Nephron (organoid): ENCODE data around the gene SPIRE1.
"Not testable (repeated sequence)": the region's sequence is repeated elsewhere in the genome, so short reads cannot be mapped to it uniquely, and the experiment has no call there.

Experiments used
- H3K27ac Mint-ChIP-seq, 3 experiments: 2 replicates each; pipeline ENCODE4 v1.8.0; 2020; ENCODE audit warnings: mixed read lengths in 3 of 3, mild to moderate bottlenecking in 2 of 3, moderate library complexity in 1 of 3
- H3K27me3 Mint-ChIP-seq: 2 replicates; pipeline ENCODE4 v1.8.0; 2021; ENCODE audit warnings: low read depth, mild to moderate bottlenecking, moderate library complexity, mixed read lengths
- H3K36me3 Mint-ChIP-seq: 2 replicates; pipeline ENCODE4 v1.8.0; 2020; ENCODE audit warnings: low read depth, mixed read lengths
- H3K4me1 Mint-ChIP-seq: 2 replicates; pipeline ENCODE4 v1.8.0; 2020; ENCODE audit warnings: mixed read lengths
- H3K4me3 Mint-ChIP-seq, 3 experiments: 2 replicates each; pipeline ENCODE4 v1.8.0; 2020; ENCODE audit warnings: mild to moderate bottlenecking in 3 of 3, mixed read lengths in 3 of 3, moderate library complexity in 2 of 3
- H3K9me3 Mint-ChIP-seq: 2 replicates; pipeline ENCODE4 v1.8.0; 2020; ENCODE audit warnings: mixed read lengths
- CTCF ChIP-seq, 3 experiments: fragments of 200-600 bp; sonication (generic); IDR thresholded peaks; one replicate each; pipeline ENCODE4 v1.5.0; 2021; ENCODE audit warnings: antibody characterized with exemption in 3 of 3; ENCODE audit not compliant: unreplicated experiment in 3 of 3

The SPIRE1 gene

DNA sequence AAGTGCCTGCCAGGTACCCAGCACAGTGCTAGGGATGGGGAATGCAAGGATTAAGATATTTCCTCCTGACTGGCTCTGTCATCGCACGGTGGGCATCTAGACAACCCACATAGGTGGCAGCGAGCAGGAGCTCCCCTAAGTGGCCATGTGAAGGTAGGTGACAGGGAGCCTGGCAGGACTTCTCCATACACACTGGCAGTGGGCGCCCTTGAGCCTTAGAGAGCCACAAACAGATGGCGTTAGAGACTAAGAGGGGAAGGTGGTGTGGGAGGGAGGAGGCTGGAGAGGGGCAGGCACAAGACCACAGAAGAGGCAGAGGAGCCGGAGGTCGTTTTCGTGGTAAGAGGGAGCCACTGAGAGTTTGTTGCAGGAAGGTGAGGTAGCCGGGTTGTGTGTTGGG is 235.0 kb downstream of the SPIRE1 start:
- Mint-ChIP-seq H3K4me3 (no peak overlapping the region), H3K4me1 (peaks cover 8% of the 10 kb centered on the region), H3K27ac (no peak overlapping the region), H3K27me3 (no peaks in the 10 kb centered on the region), H3K36me3 (peaks cover 4% of the 10 kb centered on the region), H3K9me3 (no peaks in the 10 kb centered on the region)
- TF ChIP-seq CTCF (IDR thresholded peaks at IDR 0.05; ENCODE audit: unreplicated experiment in 3 of 3), result no peak

DNA sequence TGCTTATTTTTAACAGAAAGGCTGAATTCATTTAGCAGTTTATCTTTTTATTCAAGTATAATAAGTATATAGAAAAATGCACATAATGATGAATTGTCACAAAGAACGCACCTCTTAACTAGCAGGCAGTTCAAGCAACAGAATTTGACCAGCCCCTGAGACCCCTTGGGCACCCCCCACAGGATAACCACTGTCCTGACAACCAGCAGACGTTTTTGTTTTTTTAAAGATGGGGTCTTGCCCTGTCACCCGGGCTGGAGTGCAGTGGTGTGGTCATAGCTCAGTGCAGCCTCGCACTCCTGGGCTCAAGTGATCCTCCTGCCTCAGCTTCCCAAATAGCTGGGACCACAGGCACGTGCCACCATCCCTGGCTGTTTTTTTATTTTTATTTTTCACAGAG is 236.2 kb downstream of the SPIRE1 start:
- Mint-ChIP-seq H3K4me3 (peak overlapping the region; percentile 87 to 90 (median 90)), H3K4me1 (peaks cover 14% of the 10 kb centered on the region), H3K36me3 (peaks cover 4% of the 10 kb centered on the region), H3K9me3 (no peaks in the 10 kb centered on the region), H3K27ac (peak overlapping the region in 2 of 3 experiments; percentile 95 to 96), H3K27me3 (no peaks in the 10 kb centered on the region)
- TF ChIP-seq CTCF (IDR thresholded peaks at IDR 0.05; ENCODE audit: unreplicated experiment in 3 of 3), result no peak

DNA sequence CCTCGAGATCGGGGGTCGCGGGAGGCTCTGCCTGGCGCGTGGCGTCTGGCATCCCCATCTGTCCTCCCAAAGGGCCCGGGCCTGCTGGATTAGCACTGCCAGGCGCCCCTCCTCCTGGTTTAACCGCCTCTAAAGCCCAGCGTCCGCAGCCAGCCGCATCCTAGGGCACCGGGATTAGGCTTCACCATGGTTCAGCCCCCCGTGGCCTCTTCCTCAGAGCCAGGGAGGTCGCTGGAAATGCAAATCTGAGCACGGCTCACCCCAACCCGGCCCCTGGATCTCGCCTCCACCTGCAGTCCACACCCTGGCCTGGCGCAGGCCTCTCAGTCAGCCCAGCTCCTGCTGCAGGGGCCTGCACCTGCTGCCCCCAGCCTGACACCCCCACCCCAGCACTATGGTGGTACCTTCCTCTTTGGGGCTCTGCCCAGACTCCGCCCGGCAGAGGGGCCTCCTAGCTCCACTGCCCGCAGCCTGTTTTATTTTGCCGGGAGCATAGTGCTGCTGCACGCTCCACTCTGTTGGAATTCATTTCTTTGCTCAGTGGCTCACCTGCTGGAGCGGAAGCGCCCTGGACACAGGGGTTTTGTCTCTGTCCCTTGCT is 237.0 kb downstream of the SPIRE1 start:
- peak overlapping the region; percentile 89 to 96 (median 95) for H3K27ac Mint-ChIP-seq
- peaks cover 4% of the 10 kb centered on the region for H3K36me3 Mint-ChIP-seq
- H3K27me3 Mint-ChIP-seq, result no peaks in the 10 kb centered on the region
- no peaks in the 10 kb centered on the region for H3K9me3 Mint-ChIP-seq
- H3K4me1 Mint-ChIP-seq, result peaks cover 17% of the 10 kb centered on the region
- no peak for TF ChIP-seq CTCF (IDR thresholded peaks at IDR 0.05; ENCODE audit: unreplicated experiment in 3 of 3)
- peak overlapping the region; percentile 87 to 90 (median 90) for H3K4me3 Mint-ChIP-seq

DNA sequence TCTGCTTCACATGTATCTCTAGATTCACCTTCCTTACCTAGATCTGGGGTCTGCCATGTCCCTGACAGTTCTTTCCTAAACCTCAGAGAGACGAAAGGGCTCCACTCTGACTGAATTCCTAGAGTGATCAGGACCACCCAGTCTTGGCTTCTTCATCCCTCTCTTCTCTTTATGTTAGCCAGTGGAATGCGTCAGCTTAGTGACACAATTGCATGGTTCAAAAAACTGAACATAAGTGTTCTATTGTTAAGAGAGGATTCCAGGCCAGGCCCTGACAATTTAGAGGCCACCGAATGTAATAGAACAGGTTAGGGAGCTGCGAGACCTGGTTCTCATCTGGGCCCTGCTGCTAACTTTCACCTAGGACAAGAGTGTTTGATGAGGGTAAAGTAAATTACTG is 240.2 kb downstream of the SPIRE1 start:
- Mint-ChIP-seq H3K36me3 (no peaks in the 10 kb centered on the region), H3K4me3 (peak overlapping the region in 2 of 3 experiments; percentile 8 to 83), H3K9me3 (no peaks in the 10 kb centered on the region), H3K27me3 (no peaks in the 10 kb centered on the region), H3K4me1 (peaks cover 23% of the 10 kb centered on the region), H3K27ac (peak overlapping the region; percentile 44 to 87 (median 68))
- no peak for TF ChIP-seq CTCF (IDR thresholded peaks at IDR 0.05; ENCODE audit: unreplicated experiment in 3 of 3)

- no peak for TF ChIP-seq CTCF (IDR thresholded peaks at IDR 0.05; ENCODE audit: unreplicated experiment in 3 of 3)
- Mint-ChIP-seq H3K27me3 (no peaks in the 10 kb centered on the region), H3K36me3 (no peaks in the 10 kb centered on the region), H3K4me3 (no peak overlapping the region), H3K27ac (peak overlapping the region; percentile 70 to 81 (median 79)), H3K9me3 (no peaks in the 10 kb centered on the region), H3K4me1 (peaks cover 20% of the 10 kb centered on the region)
These were observed 241.7 kb downstream of the SPIRE1 start for GRCh38 chr18:12416098-12416729.

DNA sequence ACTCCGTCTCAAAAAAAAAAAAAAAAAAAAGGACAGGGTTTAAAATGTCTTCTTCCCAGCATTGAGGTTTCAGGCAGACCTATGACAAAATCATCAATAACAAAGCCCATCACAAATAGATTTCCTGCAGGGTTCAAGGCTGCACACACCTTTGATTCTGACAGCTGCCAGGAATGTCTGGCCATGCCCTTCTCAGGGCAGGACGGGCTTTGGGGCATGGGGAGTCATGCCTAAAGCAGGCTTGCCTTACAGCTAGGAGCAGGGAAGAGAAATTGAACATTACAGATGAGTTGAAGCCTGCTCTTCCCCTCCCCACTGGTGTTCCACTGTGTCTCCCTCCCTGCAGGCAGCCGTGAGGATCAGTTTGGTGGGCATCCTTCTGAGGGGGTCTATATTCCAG is 246.5 kb downstream of the SPIRE1 start:
- Mint-ChIP-seq H3K9me3 (no peaks in the 10 kb centered on the region), H3K4me3 (no peak overlapping the region), H3K36me3 (no peaks in the 10 kb centered on the region)

GRCh38 chr18:12410747-12411146 is 247.2 kb downstream of the SPIRE1 start:
- H3K27ac Mint-ChIP-seq, H3K9me3 Mint-ChIP-seq, H3K36me3 Mint-ChIP-seq, H3K27me3 Mint-ChIP-seq, H3K4me3 Mint-ChIP-seq: not testable (repeated sequence)
- H3K4me1 Mint-ChIP-seq, result peaks cover 27% of the 10 kb centered on the region

More for the DNA sequence above, 246.5 kb downstream of the SPIRE1 start:
- no peak overlapping the region for H3K27ac Mint-ChIP-seq
- H3K27me3 Mint-ChIP-seq, result peaks cover 5% of the 10 kb centered on the region
- TF ChIP-seq CTCF (IDR thresholded peaks at IDR 0.05; ENCODE audit: unreplicated experiment in 3 of 3), result no peak
- H3K4me1 Mint-ChIP-seq, result peaks cover 26% of the 10 kb centered on the region
